CD4-positive, alpha-beta T cell treated with Interferon alpha-2 for 1 hour (primary cell): Measurements from ENCODE around the gene DCXR.
"Not testable (repeated sequence)": the region's sequence is repeated elsewhere in the genome, so short reads cannot be mapped to it uniquely, and the experiment has no call there.

Source experiments
- DNase-seq, 2 donors: peaks; one replicate each; pipeline ENCODE4 v3.0.0-alpha.2; 2020 to 2022

Gene DCXR

GRCh38 chr17:82054351-82055022 lies 17.0 kb upstream of the DCXR start:
- DNase-seq, result no peak

- no peak for DNase-seq
Observed at GRCh38 chr17:82053556-82054263, 16.2 kb upstream of the DCXR start.

- DNase-seq, result no peak
Observed at GRCh38 chr17:82053130-82053529, 15.6 kb upstream of the DCXR start.

GRCh38 chr17:82052638-82053059 lies 15.2 kb upstream of the DCXR start:
- no peak for DNase-seq

GRCh38 chr17:82051776-82052637 lies 14.5 kb upstream of the DCXR start, which contains the start of the genes GPS1 and RFNG:
Gene GPS1, plus strand, starts transcription at chr17:82051898. Its CDS starts 34 bp downstream, at chr17:82051932.
Gene RFNG, minus strand, starts transcription at chr17:82051811. Its CDS starts 45 bp downstream, at chr17:82051766.
- DNase-seq, result peak; percentile 63 to 81

GRCh38 chr17:82050761-82051641 lies 13.5 kb upstream of the DCXR start:
- no peak for DNase-seq

GRCh38 chr17:82050152-82050760 lies 12.8 kb upstream of the DCXR start:
- DNase-seq, result no peak

GRCh38 chr17:82049521-82049971 lies 12.0 kb upstream of the DCXR start:
- no peak for DNase-seq

- DNase-seq, result no peak
Observed at GRCh38 chr17:82049106-82049505, 11.6 kb upstream of the DCXR start.

- no peak for DNase-seq
Observed at GRCh38 chr17:82048571-82048971, 11.1 kb upstream of the DCXR start.

- DNase-seq, result no peak
Observed at GRCh38 chr17:82047914-82048570, 10.5 kb upstream of the DCXR start.

- no peak for DNase-seq
Observed at GRCh38 chr17:82047379-82047778, 9.9 kb upstream of the DCXR start.

GRCh38 chr17:82046903-82047302 lies 9.4 kb upstream of the DCXR start:
- no peak for DNase-seq

- DNase-seq, result no peak
Observed at GRCh38 chr17:82045936-82046484, 8.5 kb upstream of the DCXR start.

- no peak for DNase-seq
Observed at GRCh38 chr17:82043507-82043906, 6.0 kb upstream of the DCXR start.

- no peak for DNase-seq
Observed at GRCh38 chr17:82042649-82043048, 5.2 kb upstream of the DCXR start.

GRCh38 chr17:82041144-82041814 lies 3.8 kb upstream of the DCXR start:
- no peak for DNase-seq

- no peak for DNase-seq
Observed at GRCh38 chr17:82039695-82040299, 2.3 kb upstream of the DCXR start.

GRCh38 chr17:82038796-82039409 lies 1.4 kb upstream of the DCXR start:
- DNase-seq, result not testable (repeated sequence)

- DNase-seq, result no peak
Observed at GRCh38 chr17:82037889-82038195, 345 bp upstream of the DCXR start.
